Natural killer cell (primary cell): Measurements from ENCODE around the gene CLDN34. TPM values are rescaled to one million over a fixed set of nuclear protein-coding genes. Genes with fewer than 3 reads are reported as not detected.

Experiments
- ATAC-seq, 3 donors: fragments of 150-1000 bp in 2 of 3; fragments of 200-7000 bp in 1 of 3; cut with Tn5 transposase; 1 replicate in 1 of 3; 2 replicates in 2 of 3; pipeline ENCODE4 v1.10.0; 2021; ENCODE audit warnings: mild to moderate bottlenecking in 2 of 3, moderate library complexity in 2 of 3
- DNase-seq, 2 donors: peaks; one replicate each; pipeline versions ENCODE4 v3.0.0 to v3.0.0-alpha.2; 2013 to 2021; ENCODE audit warnings: mixed read lengths in 1 of 2
- H3K27ac ChIP-seq: one replicate; pipeline ENCODE4 v1.5.1; 2013; ENCODE audit warnings: mild to moderate bottlenecking, low read length
- H3K27me3 ChIP-seq: one replicate; pipeline ENCODE4 v1.6.1; 2013; ENCODE audit warnings: low read length; ENCODE audit not compliant: control insufficient read depth, insufficient read depth
- H3K36me3 ChIP-seq: one replicate; pipeline ENCODE4 v1.6.1; 2013; ENCODE audit warnings: low read length; ENCODE audit not compliant: control insufficient read depth, insufficient read depth
- H3K4me1 ChIP-seq: one replicate; pipeline ENCODE4 v1.6.1; 2013; ENCODE audit warnings: low read length; ENCODE audit not compliant: control insufficient read depth, insufficient read depth
- H3K4me3 ChIP-seq: one replicate; pipeline ENCODE4 v1.5.1; 2013; ENCODE audit warnings: low read length
- H3K9me3 ChIP-seq: one replicate; pipeline ENCODE4 v1.6.1; 2013; ENCODE audit warnings: low read length; ENCODE audit not compliant: control insufficient read depth, insufficient read depth
- H3K27ac Mint-ChIP-seq, 2 donors: one replicate each; pipeline ENCODE4 v1.8.0; 2022; ENCODE audit warnings: mild to moderate bottlenecking in 2 of 2, mixed read lengths in 2 of 2, moderate library complexity in 1 of 2
- H3K27me3 Mint-ChIP-seq, 2 donors: one replicate each; pipeline ENCODE4 v1.8.0; 2022; ENCODE audit warnings: low read depth in 2 of 2, mixed read lengths in 2 of 2
- H3K36me3 Mint-ChIP-seq: one replicate; pipeline ENCODE4 v1.8.0; 2022; ENCODE audit warnings: mixed read lengths
- H3K4me1 Mint-ChIP-seq, 2 donors: one replicate each; pipeline ENCODE4 v1.8.0; 2022; ENCODE audit warnings: mixed read lengths in 2 of 2
- H3K4me3 Mint-ChIP-seq: one replicate; pipeline ENCODE4 v1.8.0; 2022; ENCODE audit warnings: mild to moderate bottlenecking, moderate library complexity, mixed read lengths
- H3K9me3 Mint-ChIP-seq, 2 donors: one replicate each; pipeline ENCODE4 v1.8.0; 2022; ENCODE audit warnings: mixed read lengths in 2 of 2
- CTCF ChIP-seq: fragments of 200-600 bp; IDR thresholded peaks from one replicate; pipeline ENCODE4 v1.8.0; 2022; ENCODE audit warnings: antibody characterized with exemption
- whole genome bisulfite sequencing: methylation state at CpG from one replicate; pipeline ENCODE4 v1.1.7; 2013; ENCODE audit warnings: missing lambda C conversion rate; ENCODE audit not compliant: insufficient coverage; 5-methylcytosine and 5-hydroxymethylcytosine counted together
- intact Hi-C: fragments of 100-400 bp; cut with micrococcal nuclease; formaldehyde crosslinking; loops from one replicate; pipeline ENCODE4 v1.14.2; 2022
- total RNA-seq, 4 donors: library from RNA; stranded (reverse); fragments of 120-200 nt in 1 of 4; gene quantifications; one replicate each; pipeline versions ENCODE4 v1.2.3 to v1.2.4, GENCODE V29; 2013 to 2022

Gene CLDN34
- total RNA-seq, 3 donors from 2014 or later (not counting 1 experiment from before 2014, with no cell fraction given) = not detected

GRCh38 chrX:10016519-10017132 lies 49.5 kb downstream of the CLDN34 start:
- Mint-ChIP-seq H3K36me3 (no peaks in the 10 kb centered on the region), H3K4me1 (peaks cover 1 to 10% of the 10 kb centered on the region in 2 donors), H3K27me3 (peaks cover 0 to 4% of the 10 kb centered on the region in 2 donors), H3K27ac (peak overlapping the region in 1 of 2 donors; percentile 76), H3K4me3 (peak overlapping the region; percentile 64), H3K9me3 (no peaks in the 10 kb centered on the region)
- intact Hi-C loops = no loop called here
- peak overlapping the region; percentile 28 for H3K4me3 ChIP-seq
- H3K9me3 ChIP-seq = no peaks in the 10 kb centered on the region
- no peaks in the 10 kb centered on the region for H3K36me3 ChIP-seq
- peak in 1 of 2 donors; percentile 2 for DNase-seq
- TF ChIP-seq CTCF = no peak
- no peak overlapping the region for H3K27ac ChIP-seq
- peaks cover 16% of the 10 kb centered on the region for H3K4me1 ChIP-seq
- 100% methylated on average over 4 of the region's 11 CpGs for WGBS
- H3K27me3 ChIP-seq = no peaks in the 10 kb centered on the region
- no peak for ATAC-seq

- WGBS = 79% methylated on average over 4 of the region's 8 CpGs
- Mint-ChIP-seq H3K36me3 (no peaks in the 10 kb centered on the region), H3K4me3 (peak overlapping the region; percentile 9), H3K27me3 (peaks cover 0 to 4% of the 10 kb centered on the region in 2 donors), H3K4me1 (peaks cover 0 to 8% of the 10 kb centered on the region in 2 donors), H3K27ac (no peak overlapping the region), H3K9me3 (no peaks in the 10 kb centered on the region)
- Histone ChIP-seq H3K36me3 (no peaks in the 10 kb centered on the region), H3K27ac (no peak overlapping the region), H3K4me1 (peaks cover 12% of the 10 kb centered on the region), H3K27me3 (no peaks in the 10 kb centered on the region), H3K9me3 (no peaks in the 10 kb centered on the region), H3K4me3 (no peak overlapping the region)
- intact Hi-C loops = no loop called here
- no peak for TF ChIP-seq CTCF
- no peak for ATAC-seq
- no peak for DNase-seq
Observed at GRCh38 chrX:10017872-10018271, 50.7 kb downstream of the CLDN34 start.

Other genes with a start within 250 kb of the CLDN34 start
- gene GPR143, start 201.5 kb upstream of the CLDN34 start, total RNA-seq = not detected
- not detected for gene SHROOM2, start 180.9 kb upstream of the CLDN34 start, total RNA-seq
- under 1 TPM; 0.05 to 0.66 (median 0.23) TPM for gene CLCN4, start 189.6 kb downstream of the CLDN34 start, total RNA-seq